GM19324 (cell line): ENCODE results near the gene AVPR2.

ENCODE experiments used
- ATAC-seq: cut with Tn5 transposase; IDR thresholded peaks from one replicate; pipeline ENCODE4 v1.9.1; 2021; ENCODE audit warnings: mild to moderate bottlenecking, moderate library complexity; ENCODE audit not compliant: unreplicated experiment, low FRiP score

AVPR2 gene

GRCh38 chrX:153884590-153884989, 19.9 kb upstream of the AVPR2 start:
- ATAC-seq: no peak

GRCh38 chrX:153885208-153885787, 19.2 kb upstream of the AVPR2 start:
- no peak for ATAC-seq

- no peak for ATAC-seq
Observed at GRCh38 chrX:153885968-153886903, 18.2 kb upstream of the AVPR2 start, which contains the start of gene L1CAM. Gene L1CAM (minus strand): TSS chrX:153886173. CDS start chrX:153875836, 10,337 bp downstream.

GRCh38 chrX:153886915-153887314, 17.6 kb upstream of the AVPR2 start:
- no peak for ATAC-seq

- no peak for ATAC-seq
Observed at GRCh38 chrX:153887385-153887784, 17.1 kb upstream of the AVPR2 start.

GRCh38 chrX:153888344-153888743, 16.1 kb upstream of the AVPR2 start:
- no peak for ATAC-seq

- no peak for ATAC-seq
Observed at GRCh38 chrX:153889123-153889522, 15.3 kb upstream of the AVPR2 start.

- ATAC-seq: no peak
Observed at GRCh38 chrX:153897899-153898298, 6.6 kb upstream of the AVPR2 start.

GRCh38 chrX:153900831-153901752, 3.4 kb upstream of the AVPR2 start:
- no peak for ATAC-seq

- no peak for ATAC-seq
Observed at GRCh38 chrX:153901753-153902140, 2.7 kb upstream of the AVPR2 start.

- no peak for ATAC-seq
Observed at GRCh38 chrX:153902385-153902784, 2.1 kb upstream of the AVPR2 start.

- ATAC-seq: no peak
Observed at GRCh38 chrX:153903238-153903980, 1.1 kb upstream of the AVPR2 start.

- ATAC-seq: no peak
Observed at GRCh38 chrX:153905481-153906095, 1.1 kb downstream of the AVPR2 start.

- no peak for ATAC-seq
Observed at GRCh38 chrX:153906126-153906917, 1.8 kb downstream of the AVPR2 start.

- ATAC-seq: no peak
Observed at GRCh38 chrX:153907456-153907855, 3.0 kb downstream of the AVPR2 start.

- ATAC-seq: no peak
Observed at GRCh38 chrX:153908219-153908860, 3.9 kb downstream of the AVPR2 start.

GRCh38 chrX:153909024-153909979, 4.8 kb downstream of the AVPR2 start:
- no peak for ATAC-seq
